K562 (cell line): ENCODE measurements around the gene RNASE8. TPM values are rescaled to one million over a fixed set of nuclear protein-coding genes. Genes with fewer than 3 reads are reported as not detected.
A peak's percentile ranks its signal among the peaks of the same experiment; 100 is the strongest.

Experiments used
- ATF4 ChIP-seq: fragments of 450-650 bp; formaldehyde crosslinking; IDR thresholded peaks from 2 replicates; pipeline ENCODE4 v1.4.0; 2022; ENCODE audit warnings: mild to moderate bottlenecking, moderate library complexity
- CBFB ChIP-seq: sonication (generic); formaldehyde crosslinking; IDR thresholded peaks from 2 replicates; pipeline ENCODE4 v1.4.0; 2020; ENCODE audit warnings: mild to moderate bottlenecking, missing genetic modification reagents
- EHMT2 ChIP-seq: fragments of 450-650 bp; IDR thresholded peaks from 2 replicates; pipeline ENCODE4 v1.6.1; 2018; ENCODE audit warnings: antibody characterized with exemption
- ELF1 ChIP-seq: fragments of 200-800 bp; sonication (Bioruptor generic); IDR thresholded peaks from 2 replicates; pipeline ENCODE4 v1.6.1; 2016; ENCODE audit warnings: missing genetic modification characterization, missing compliant biosample characterization
- ELK1 ChIP-seq: sonication (generic); formaldehyde crosslinking; IDR thresholded peaks from 2 replicates; pipeline ENCODE4 v1.8.1; 2022; ENCODE audit warnings: missing genetic modification reagents
- EWSR1 ChIP-seq: fragments of 450-650 bp; IDR thresholded peaks from 2 replicates; pipeline ENCODE4 v1.6.1; 2018; ENCODE audit warnings: borderline replicate concordance, mild to moderate bottlenecking, low read depth, moderate library complexity; ENCODE audit not compliant: partially characterized antibody
- HNRNPK ChIP-seq: fragments of 200-400 bp; formaldehyde crosslinking; IDR thresholded peaks from one replicate; pipeline ENCODE4 v1.6.1; 2018; ENCODE audit warnings: mild to moderate bottlenecking, low read depth, low read length; ENCODE audit not compliant: poor library complexity, severe bottlenecking
- KDM1A ChIP-seq, 2 experiments: fragments of 450-650 bp; IDR thresholded peaks; 2 replicates each; pipeline ENCODE4 v1.6.1; 2016; ENCODE audit warnings: mild to moderate bottlenecking in 2 of 2
- KHSRP ChIP-seq: fragments of 450-650 bp; IDR thresholded peaks from 2 replicates; pipeline ENCODE4 v1.6.1; 2017
- PPARD ChIP-seq: fragments of 250-450 bp; sonication (Bioruptor Pico); IDR thresholded peaks from 2 replicates; pipeline ENCODE4 v1.8.0; 2022; ENCODE audit warnings: inconsistent platforms, mild to moderate bottlenecking, moderate library complexity
- RB1 ChIP-seq: fragments of 450-650 bp; IDR thresholded peaks from 2 replicates; pipeline ENCODE4 v1.6.1; 2017; ENCODE audit warnings: low read depth, mild to moderate bottlenecking
- SMARCA4 ChIP-seq: fragments of 450-650 bp; IDR thresholded peaks from 2 replicates; pipeline ENCODE4 v1.6.1; 2016
- SREBF1 ChIP-seq: fragments of 150-350 bp; IDR thresholded peaks from 2 replicates; pipeline ENCODE4 v1.6.1; 2014; ENCODE audit warnings: antibody characterized with exemption, low read depth, low read length, borderline replicate concordance
- TAF9B ChIP-seq: fragments of 450-650 bp; IDR thresholded peaks from 2 replicates; pipeline ENCODE4 v1.6.1; 2018; ENCODE audit warnings: mild to moderate bottlenecking; ENCODE audit not compliant: partially characterized antibody
- TAL1 ChIP-seq: fragments of 450-650 bp; IDR thresholded peaks from 2 replicates; pipeline ENCODE4 v1.6.1; 2016; ENCODE audit warnings: mild to moderate bottlenecking
- ZNF253 ChIP-seq: fragments of 250-450 bp; sonication (Bioruptor Pico); conservative IDR thresholded peaks from 2 replicates; pipeline ENCODE4 v1.6.1; 2021; ENCODE audit warnings: mild to moderate bottlenecking
- ZNF75A ChIP-seq: fragments of 450-650 bp; formaldehyde crosslinking; IDR thresholded peaks from 2 replicates; pipeline ENCODE4 v1.4.0; 2020; ENCODE audit warnings: mild to moderate bottlenecking
- polyA plus RNA-seq, 8 experiments: library from polyadenylated mRNA; depleted of rRNA in 4 of 8; stranded (reverse) in 5 of 8; unstranded in 3 of 8; fragments of >200 nt; fragmentation: Nextera tagmentation in 2 of 8; fragmentation: Illumina TruSeq in 1 of 8; extraction: Ambion mirVana in 2 of 8; extraction: Trizol in 1 of 8; gene quantifications; 2 replicates each; pipeline versions ENCODE4 v1.2.1 to v1.2.3, GENCODE V29; 2011 to 2014; ENCODE audit warnings: inconsistent platforms in 1 of 8, missing spikeins in 1 of 8
- total RNA-seq, 7 experiments: library from RNA; depleted of rRNA in 6 of 7; stranded (reverse); fragments of >200 nt in 6 of 7; fragmentation: Illumina TruSeq in 2 of 7; extraction: Trizol in 2 of 7; gene quantifications; 2 replicates each; pipeline versions ENCODE4 v1.2.1 to v1.2.3, GENCODE V29; 2011 to 2021; ENCODE audit warnings: low replicate concordance in 1 of 7
- TF ChIP-seq, protein P1 (sequence below): sonication (generic); formaldehyde crosslinking; IDR thresholded peaks from 2 replicates; pipeline ENCODE4 v1.8.0; 2022; ENCODE audit warnings: missing genetic modification reagents, mild to moderate bottlenecking, borderline replicate concordance
- TF ChIP-seq, protein P2 (sequence below): sonication (generic); formaldehyde crosslinking; IDR thresholded peaks from 2 replicates; pipeline ENCODE4 v1.8.0; 2022; ENCODE audit warnings: mild to moderate bottlenecking, missing genetic modification reagents
- TF ChIP-seq, protein P3 (sequence below): fragments of 250-450 bp; sonication (Bioruptor Pico); IDR thresholded peaks from 2 replicates; pipeline ENCODE4 v1.4.0; 2020; ENCODE audit warnings: mild to moderate bottlenecking, moderate library complexity
- TF ChIP-seq, protein P4 (sequence below): sonication (generic); formaldehyde crosslinking; IDR thresholded peaks from 2 replicates; pipeline ENCODE4 v1.5.0; 2020; ENCODE audit warnings: missing genetic modification reagents

The RNASE8 gene
- total and polyA plus RNA-seq, 9 of the 15 experiments (the other 6 are each of a cell fraction or from before 2014, with no cell fraction given), result not detected

GRCh38 chr14:21103710-21104447 lies 46.3 kb downstream of the RNASE8 start (continued):
- TF ChIP-seq ELK1 (CRISPR knock-in tag) (no peak), ZNF75A (CRISPR knock-in tag) (no peak), SMARCA4 (peak; percentile 69), CBFB (CRISPR knock-in tag) (peak; percentile 76), KDM1A (IDR thresholded peaks at IDR 0.05) (peak; percentile 56 to 77; a peak in 3 of 4 replicates), EHMT2 (no peak), TAL1 (peak; percentile 43; the same call in 1 of the 2 replicates), PPARD (CRISPR knock-in tag) (no peak), HNRNPK (no peak), SREBF1 (peak; percentile 85; the same call in 1 of the 2 replicates), RB1 (peak; percentile 90), EWSR1 (no peak), TAF9B (no peak), ELF1 (tag) (peak; percentile 64; the same call in 1 of the 2 replicates), KHSRP (no peak), ATF4 (CRISPR knock-in tag) (no peak), ZNF253 (CRISPR knock-in tag) (no peak)
- TF ChIP-seq, protein P1, sequence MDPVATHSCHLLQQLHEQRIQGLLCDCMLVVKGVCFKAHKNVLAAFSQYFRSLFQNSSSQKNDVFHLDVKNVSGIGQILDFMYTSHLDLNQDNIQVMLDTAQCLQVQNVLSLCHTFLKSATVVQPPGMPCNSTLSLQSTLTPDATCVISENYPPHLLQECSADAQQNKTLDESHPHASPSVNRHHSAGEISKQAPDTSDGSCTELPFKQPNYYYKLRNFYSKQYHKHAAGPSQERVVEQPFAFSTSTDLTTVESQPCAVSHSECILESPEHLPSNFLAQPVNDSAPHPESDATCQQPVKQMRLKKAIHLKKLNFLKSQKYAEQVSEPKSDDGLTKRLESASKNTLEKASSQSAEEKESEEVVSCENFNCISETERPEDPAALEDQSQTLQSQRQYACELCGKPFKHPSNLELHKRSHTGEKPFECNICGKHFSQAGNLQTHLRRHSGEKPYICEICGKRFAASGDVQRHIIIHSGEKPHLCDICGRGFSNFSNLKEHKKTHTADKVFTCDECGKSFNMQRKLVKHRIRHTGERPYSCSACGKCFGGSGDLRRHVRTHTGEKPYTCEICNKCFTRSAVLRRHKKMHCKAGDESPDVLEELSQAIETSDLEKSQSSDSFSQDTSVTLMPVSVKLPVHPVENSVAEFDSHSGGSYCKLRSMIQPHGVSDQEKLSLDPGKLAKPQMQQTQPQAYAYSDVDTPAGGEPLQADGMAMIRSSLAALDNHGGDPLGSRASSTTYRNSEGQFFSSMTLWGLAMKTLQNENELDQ (CRISPR knock-in tag), result no peak
- TF ChIP-seq, protein P2, sequence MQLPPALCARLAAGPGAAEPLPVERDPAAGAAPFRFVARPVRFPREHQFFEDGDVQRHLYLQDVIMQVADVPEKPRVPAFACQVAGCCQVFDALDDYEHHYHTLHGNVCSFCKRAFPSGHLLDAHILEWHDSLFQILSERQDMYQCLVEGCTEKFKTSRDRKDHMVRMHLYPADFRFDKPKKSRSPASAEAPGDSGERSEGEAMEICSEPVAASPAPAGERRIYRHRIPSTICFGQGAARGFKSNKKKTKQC (CRISPR knock-in tag), result peak; percentile 62
- TF ChIP-seq, protein P3, sequence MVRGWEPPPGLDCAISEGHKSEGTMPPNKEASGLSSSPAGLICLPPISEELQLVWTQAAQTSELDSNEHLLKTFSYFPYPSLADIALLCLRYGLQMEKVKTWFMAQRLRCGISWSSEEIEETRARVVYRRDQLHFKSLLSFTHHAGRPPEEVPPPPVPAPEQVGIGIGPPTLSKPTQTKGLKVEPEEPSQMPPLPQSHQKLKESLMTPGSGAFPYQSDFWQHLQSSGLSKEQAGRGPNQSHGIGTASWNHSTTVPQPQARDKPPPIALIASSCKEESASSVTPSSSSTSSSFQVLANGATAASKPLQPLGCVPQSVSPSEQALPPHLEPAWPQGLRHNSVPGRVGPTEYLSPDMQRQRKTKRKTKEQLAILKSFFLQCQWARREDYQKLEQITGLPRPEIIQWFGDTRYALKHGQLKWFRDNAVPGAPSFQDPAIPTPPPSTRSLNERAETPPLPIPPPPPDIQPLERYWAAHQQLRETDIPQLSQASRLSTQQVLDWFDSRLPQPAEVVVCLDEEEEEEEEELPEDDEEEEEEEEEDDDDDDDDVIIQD, result no peak
- TF ChIP-seq, protein P4, sequence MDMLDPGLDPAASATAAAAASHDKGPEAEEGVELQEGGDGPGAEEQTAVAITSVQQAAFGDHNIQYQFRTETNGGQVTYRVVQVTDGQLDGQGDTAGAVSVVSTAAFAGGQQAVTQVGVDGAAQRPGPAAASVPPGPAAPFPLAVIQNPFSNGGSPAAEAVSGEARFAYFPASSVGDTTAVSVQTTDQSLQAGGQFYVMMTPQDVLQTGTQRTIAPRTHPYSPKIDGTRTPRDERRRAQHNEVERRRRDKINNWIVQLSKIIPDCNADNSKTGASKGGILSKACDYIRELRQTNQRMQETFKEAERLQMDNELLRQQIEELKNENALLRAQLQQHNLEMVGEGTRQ (CRISPR knock-in tag), result no peak
